B cell (primary cell): ENCODE measurements around the gene KRTAP2-3. TPM values are rescaled to one million over a fixed set of nuclear protein-coding genes. Genes with fewer than 3 reads are reported as not detected.

Source experiments
- ATAC-seq: fragments of 200-7000 bp; cut with Tn5 transposase; one replicate; pipeline ENCODE4 v1.10.0; 2021; ENCODE audit warnings: low read depth, mild to moderate bottlenecking, moderate number of reproducible peaks, moderate library complexity
- CTCF ChIA-PET: fragments of 350-600 bp; sonication (Branson Sonifier 250); formaldehyde crosslinking; loops from one replicate; lab custom pipeline; 2021; ENCODE audit warnings: antibody characterized with exemption, inconsistent platforms; lab: Charles Lee
- POLR2A ChIA-PET: fragments of 350-600 bp; sonication (Branson Sonifier 250); formaldehyde crosslinking; loops from one replicate; lab custom pipeline; 2021; ENCODE audit warnings: antibody characterized with exemption; lab: Charles Lee
- DNase-seq: peaks from one replicate; pipeline ENCODE4 v3.0.0; 2013
- H2AFZ ChIP-seq: 2 replicates; pipeline ENCODE4 v1.6.1; 2012; ENCODE audit warnings: mild to moderate bottlenecking, low read depth, low read length; ENCODE audit not compliant: insufficient read depth, poor library complexity, severe bottlenecking
- H3K27ac ChIP-seq, 2 donors: 1 replicate in 1 of 2; 2 replicates in 1 of 2; pipeline ENCODE4 v1.5.1; 2012 to 2013; ENCODE audit warnings: low read length in 2 of 2, mild to moderate bottlenecking in 2 of 2, moderate library complexity in 1 of 2
- H3K27me3 ChIP-seq, 4 experiments: fragments of 200-600 bp in 1 of 4; sonication (generic) in 1 of 4; replicated peaks in 1 of 4; 1 replicate in 2 of 4; 2 replicates in 2 of 4; pipeline versions ENCODE4 v1.6.1 to v1.7.0; 2013 to 2016; ENCODE audit warnings: low read length in 3 of 4, mild to moderate bottlenecking in 2 of 4, mixed read lengths in 1 of 4, moderate library complexity in 1 of 4; ENCODE audit not compliant: insufficient read depth in 4 of 4, control insufficient read depth in 3 of 4; ENCODE audit errors: control extremely low read depth in 1 of 4
- H3K36me3 ChIP-seq, 2 experiments: replicated peaks in 1 of 2; 1 replicate in 1 of 2; 2 replicates in 1 of 2; pipeline versions ENCODE4 v1.6.1 to v1.7.1; 2013; ENCODE audit warnings: low read length in 1 of 2; ENCODE audit not compliant: insufficient read depth in 2 of 2, control insufficient read depth in 1 of 2; ENCODE audit errors: control extremely low read depth in 1 of 2, extremely low read depth in 1 of 2
- H3K4me1 ChIP-seq, 2 donors: fragments of 200-600 bp in 1 of 2; sonication (generic) in 1 of 2; 1 replicate in 1 of 2; 2 replicates in 1 of 2; pipeline versions ENCODE4 v1.5.1 to v1.6.1; 2013 to 2017; ENCODE audit warnings: low read length in 2 of 2; ENCODE audit not compliant: control insufficient read depth in 2 of 2, insufficient read depth in 2 of 2
- H3K4me2 ChIP-seq: replicated peaks from 2 replicates; pipeline ENCODE3; 2012; ENCODE audit warnings: mild to moderate bottlenecking, low read depth, low read length; ENCODE audit not compliant: poor library complexity, severe bottlenecking
- H3K4me3 ChIP-seq, 5 experiments: fragments of 200-600 bp in 1 of 5; sonication (generic) in 1 of 5; 1 replicate in 3 of 5; 2 replicates in 2 of 5; pipeline versions ENCODE4 v1.5.1 to v1.7.0; 2011 to 2016; ENCODE audit warnings: low read length in 4 of 5, mild to moderate bottlenecking in 4 of 5, low read depth in 2 of 5, control low read depth in 1 of 5, moderate library complexity in 1 of 5; ENCODE audit not compliant: insufficient read depth in 1 of 5; ENCODE audit errors: control extremely low read depth in 1 of 5, extremely low read depth in 1 of 5
- H3K79me2 ChIP-seq: fragments of 200-600 bp; sonication (generic); one replicate; pipeline ENCODE4 v1.6.0; 2016; ENCODE audit warnings: low read length; ENCODE audit not compliant: control insufficient read depth, insufficient read depth
- H3K9ac ChIP-seq: fragments of 200-600 bp; sonication (generic); 2 replicates; pipeline ENCODE4 v1.6.1; 2017; ENCODE audit warnings: mild to moderate bottlenecking, low read length, moderate library complexity
- H3K9me3 ChIP-seq, 3 donors: one replicate each; pipeline versions ENCODE4 v1.6.1 to v1.7.1; 2013; ENCODE audit warnings: low read length in 2 of 3; ENCODE audit not compliant: control insufficient read depth in 2 of 3, insufficient read depth in 1 of 3; ENCODE audit errors: control extremely low read depth in 1 of 3
- H4K20me1 ChIP-seq: 2 replicates; pipeline ENCODE4 v1.6.0; 2012; ENCODE audit warnings: mild to moderate bottlenecking, low read length; ENCODE audit not compliant: insufficient read depth, control insufficient read depth, poor library complexity, severe bottlenecking
- H3K27ac Mint-ChIP-seq: one replicate; pipeline ENCODE4 v1.8.0; 2021; ENCODE audit warnings: mixed read lengths
- H3K27me3 Mint-ChIP-seq: one replicate; pipeline ENCODE4 v1.8.0; 2021; ENCODE audit warnings: mixed read lengths
- H3K4me1 Mint-ChIP-seq: one replicate; pipeline ENCODE4 v1.8.0; 2021; ENCODE audit warnings: mixed read lengths
- H3K4me3 Mint-ChIP-seq: one replicate; pipeline ENCODE4 v1.8.0; 2021; ENCODE audit warnings: mixed read lengths
- H3K9me3 Mint-ChIP-seq: one replicate; pipeline ENCODE4 v1.8.0; 2022; ENCODE audit warnings: mixed read lengths; ENCODE audit not compliant: insufficient read depth
- EZH2 ChIP-seq: IDR thresholded peaks from 2 replicates; pipeline ENCODE4 v1.6.1; 2012; ENCODE audit warnings: borderline replicate concordance, low read depth, mild to moderate bottlenecking, moderate library complexity, low read length; ENCODE audit not compliant: insufficient read depth, poor library complexity, severe bottlenecking
- WGBS: methylation state at CpG from one replicate; pipeline ENCODE4 v1.1.5; 2013; ENCODE audit warnings: missing lambda C conversion rate; ENCODE audit not compliant: insufficient coverage; 5-methylcytosine and 5-hydroxymethylcytosine counted together
- intact Hi-C: fragments of 100-400 bp; cut with micrococcal nuclease; formaldehyde crosslinking; loops from one replicate; pipeline ENCODE4 v1.10.0; 2022
- polyA plus RNA-seq: library from polyadenylated mRNA; depleted of rRNA; stranded (reverse); fragments of >200 nt; gene quantifications from 2 replicates; pipeline ENCODE4 v1.2.3, GENCODE V29; 2012
- total RNA-seq, 2 donors: library from RNA; stranded (reverse); fragments of 120-200 nt in 1 of 2; gene quantifications; 1 replicate in 1 of 2; 2 replicates in 1 of 2; pipeline versions ENCODE4 v1.2.3 to v1.2.4, GENCODE V29; 2013 to 2022
- TF ChIP-seq, protein P1 (sequence below): fragments of 200-600 bp; IDR thresholded peaks from one replicate; pipeline ENCODE4 v1.8.0; 2022; ENCODE audit warnings: antibody characterized with exemption, mild to moderate bottlenecking

KRTAP2-3 gene
- total and polyA plus RNA-seq, 2 donors (not counting 1 experiment from before 2014, with no cell fraction given), result not detected

DNA sequence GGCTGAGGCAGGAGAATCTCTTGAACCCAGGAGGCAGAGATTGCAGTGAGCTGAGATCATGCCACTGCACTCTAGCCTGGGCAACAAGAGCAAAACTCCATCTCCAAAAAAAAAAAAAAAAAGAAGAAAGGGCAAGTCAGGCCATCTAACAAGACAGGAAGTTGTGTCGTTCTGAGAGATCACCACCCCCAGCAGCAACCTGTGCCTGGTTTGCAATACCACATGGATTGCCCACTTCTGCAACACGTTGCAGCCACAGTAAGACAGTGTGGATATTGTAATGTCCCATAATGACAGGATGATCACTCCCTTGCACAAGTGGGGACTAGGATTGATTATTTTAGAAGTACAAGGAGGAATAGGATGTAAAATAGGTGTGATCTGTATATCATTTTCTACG is 9.1 kb upstream of the KRTAP2-3 start:
- Histone ChIP-seq H4K20me1 (no peaks in the 10 kb centered on the region), H3K9ac (no peak overlapping the region), H3K4me3 (no peak overlapping the region), H3K27me3 (no peaks in the 10 kb centered on the region), H3K4me1 (no peaks in the 10 kb centered on the region), H3K36me3 (no peaks in the 10 kb centered on the region), H3K9me3 (no peaks in the 10 kb centered on the region), H3K4me2 (no peak overlapping the region), H3K79me2 (no peaks in the 10 kb centered on the region), H3K27ac (no peak overlapping the region), H2AFZ (no peak overlapping the region)
- Mint-ChIP-seq H3K9me3 (no peaks in the 10 kb centered on the region), H3K27ac (no peak overlapping the region), H3K4me3 (no peak overlapping the region), H3K4me1 (no peaks in the 10 kb centered on the region), H3K27me3 (peaks cover 12% of the 10 kb centered on the region)
- intact Hi-C loops, result no loop called here
- WGBS, result 100% methylated on average over 1 of the region's 3 CpGs
- no peak for DNase-seq
- TF ChIP-seq, protein P1, sequence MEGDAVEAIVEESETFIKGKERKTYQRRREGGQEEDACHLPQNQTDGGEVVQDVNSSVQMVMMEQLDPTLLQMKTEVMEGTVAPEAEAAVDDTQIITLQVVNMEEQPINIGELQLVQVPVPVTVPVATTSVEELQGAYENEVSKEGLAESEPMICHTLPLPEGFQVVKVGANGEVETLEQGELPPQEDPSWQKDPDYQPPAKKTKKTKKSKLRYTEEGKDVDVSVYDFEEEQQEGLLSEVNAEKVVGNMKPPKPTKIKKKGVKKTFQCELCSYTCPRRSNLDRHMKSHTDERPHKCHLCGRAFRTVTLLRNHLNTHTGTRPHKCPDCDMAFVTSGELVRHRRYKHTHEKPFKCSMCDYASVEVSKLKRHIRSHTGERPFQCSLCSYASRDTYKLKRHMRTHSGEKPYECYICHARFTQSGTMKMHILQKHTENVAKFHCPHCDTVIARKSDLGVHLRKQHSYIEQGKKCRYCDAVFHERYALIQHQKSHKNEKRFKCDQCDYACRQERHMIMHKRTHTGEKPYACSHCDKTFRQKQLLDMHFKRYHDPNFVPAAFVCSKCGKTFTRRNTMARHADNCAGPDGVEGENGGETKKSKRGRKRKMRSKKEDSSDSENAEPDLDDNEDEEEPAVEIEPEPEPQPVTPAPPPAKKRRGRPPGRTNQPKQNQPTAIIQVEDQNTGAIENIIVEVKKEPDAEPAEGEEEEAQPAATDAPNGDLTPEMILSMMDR, result no peak
- no peak for TF ChIP-seq EZH2
- ATAC-seq, result no peak
- ChIA-PET CTCF (no interaction called here), POLR2A (no interaction called here)

DNA sequence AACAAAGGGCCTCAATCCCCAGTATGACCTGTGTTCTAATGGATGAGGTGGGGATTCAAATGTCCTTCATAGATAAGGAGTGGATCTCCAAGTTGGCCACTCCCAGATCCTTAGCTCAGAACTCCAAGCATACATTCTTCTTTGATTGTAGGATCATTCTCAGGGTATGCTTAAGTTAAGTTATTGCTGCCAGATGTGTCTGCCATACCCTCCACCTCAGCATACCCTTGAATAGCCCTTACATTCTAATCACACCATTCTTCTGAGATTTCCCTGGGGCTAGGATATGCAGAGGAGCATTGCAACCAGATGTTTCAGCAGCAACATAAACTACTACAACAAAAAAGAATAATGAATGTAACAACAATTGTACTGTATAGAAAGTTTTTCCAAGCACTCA is 7.4 kb upstream of the KRTAP2-3 start:
- Histone ChIP-seq H3K4me2 (no peak overlapping the region), H4K20me1 (no peaks in the 10 kb centered on the region), H3K79me2 (no peaks in the 10 kb centered on the region), H3K27ac (no peak overlapping the region), H3K9ac (no peak overlapping the region), H3K9me3 (no peaks in the 10 kb centered on the region), H3K4me1 (no peaks in the 10 kb centered on the region), H3K4me3 (no peak overlapping the region), H3K27me3 (peaks cover 0 to 4% (median 0%) of the 10 kb centered on the region in 4 experiments), H3K36me3 (no peaks in the 10 kb centered on the region), H2AFZ (no peak overlapping the region)
- peaks cover 14% of the 10 kb centered on the region for H3K27me3 Mint-ChIP-seq
- ATAC-seq (no peak), DNase-seq (no peak)
- CTCF ChIA-PET, result no interaction called here
- no peaks in the 10 kb centered on the region for H3K9me3 Mint-ChIP-seq
- H3K27ac Mint-ChIP-seq, result no peak overlapping the region
- H3K4me1 Mint-ChIP-seq, result no peaks in the 10 kb centered on the region
- TF ChIP-seq, protein P1, result no peak
- TF ChIP-seq EZH2, result no peak
- intact Hi-C loops, result no loop called here
- no peak overlapping the region for H3K4me3 Mint-ChIP-seq
- POLR2A ChIA-PET, result no interaction called here
